ENCODE measurements around the gene ORC1. TPM values are rescaled to one million over a fixed set of nuclear protein-coding genes. Genes with fewer than 3 reads are reported as not detected.

ORC1 gene
- polyA plus RNA-seq, 1 donor (not counting 4 experiments of a cell fraction or from before 2014, with no cell fraction given), result 5.8 TPM

DNA sequence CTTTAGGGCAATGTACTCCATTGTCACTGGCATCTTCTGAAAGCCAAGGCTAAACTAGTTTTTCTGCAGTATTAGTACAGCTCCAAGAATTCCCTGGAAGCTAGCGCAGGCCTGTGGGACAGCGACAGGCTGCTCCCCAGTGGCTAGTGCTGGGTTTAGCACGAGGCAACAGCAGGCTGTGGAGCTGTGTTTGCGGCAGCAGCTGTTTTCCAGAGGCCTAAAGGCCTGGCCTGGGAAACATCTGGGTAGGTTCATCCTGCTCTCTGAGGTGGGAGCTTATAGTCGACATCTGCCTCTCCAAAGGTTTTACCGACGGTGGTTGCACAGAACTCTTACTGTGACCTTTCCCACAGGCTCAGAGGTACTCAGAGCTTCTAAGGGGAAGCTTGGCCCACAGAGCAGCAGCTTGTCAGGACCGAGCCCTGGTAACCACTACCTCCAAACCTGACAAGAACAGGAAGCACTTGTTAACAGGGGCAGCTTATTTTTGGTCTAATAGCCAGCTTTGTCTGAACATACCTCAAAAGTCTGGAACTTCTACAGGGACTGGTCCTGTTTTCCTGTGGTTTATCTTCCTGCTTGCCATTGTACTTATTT is 55.4 kb downstream of the ORC1 start:
- dilution Hi-C loops (cut with MboI; ENCODE audit: extremely low pct_ligation_motif_present, low sequenced_read_pairs), result no loop called here
- Histone ChIP-seq H3K4me1 (ENCODE audit: control insufficient read depth, extremely low read depth, insufficient read depth, low read length) (no peaks in the 10 kb centered on the region), H3K4me3 (ENCODE audit: control insufficient read depth in 2 of 3, extremely low read depth in 1 of 3, insufficient read depth in 2 of 3, low read depth in 1 of 3, low read length in 3 of 3) (no peak overlapping the region), H3K9me1 (ENCODE audit: control insufficient read depth, extremely low read depth, insufficient read depth, low read length) (no peaks in the 10 kb centered on the region), H3K79me2 (ENCODE audit: control insufficient read depth, insufficient read depth, low read length) (no peaks in the 10 kb centered on the region), H3K9ac (ENCODE audit: control insufficient read depth, extremely low read depth, insufficient read depth, low read length) (no peak overlapping the region), H2AFZ (ENCODE audit: control insufficient read depth, low read length) (no peak overlapping the region), H3K36me3 (ENCODE audit: control insufficient read depth in 2 of 2, extremely low read depth in 1 of 2, insufficient read depth in 2 of 2, low read length in 2 of 2) (peaks cover 18 to 20% of the 10 kb centered on the region in 2 experiments), H3K27me3 (ENCODE audit: control insufficient read depth, extremely low read depth, insufficient read depth, low read length) (no peaks in the 10 kb centered on the region), H3K27ac (ENCODE audit: control insufficient read depth, insufficient read depth, low read length) (no peak overlapping the region), H3K4me2 (ENCODE audit: control insufficient read depth, extremely low read depth, insufficient read depth, low read depth, low read length) (no peak overlapping the region), H4K20me1 (ENCODE audit: control insufficient read depth, extremely low read depth, insufficient read depth, low read length) (no peaks in the 10 kb centered on the region), H3K9me3 (ENCODE audit: control insufficient read depth, low read depth, low read length) (no peaks in the 10 kb centered on the region)
- TF ChIP-seq, protein P1, sequence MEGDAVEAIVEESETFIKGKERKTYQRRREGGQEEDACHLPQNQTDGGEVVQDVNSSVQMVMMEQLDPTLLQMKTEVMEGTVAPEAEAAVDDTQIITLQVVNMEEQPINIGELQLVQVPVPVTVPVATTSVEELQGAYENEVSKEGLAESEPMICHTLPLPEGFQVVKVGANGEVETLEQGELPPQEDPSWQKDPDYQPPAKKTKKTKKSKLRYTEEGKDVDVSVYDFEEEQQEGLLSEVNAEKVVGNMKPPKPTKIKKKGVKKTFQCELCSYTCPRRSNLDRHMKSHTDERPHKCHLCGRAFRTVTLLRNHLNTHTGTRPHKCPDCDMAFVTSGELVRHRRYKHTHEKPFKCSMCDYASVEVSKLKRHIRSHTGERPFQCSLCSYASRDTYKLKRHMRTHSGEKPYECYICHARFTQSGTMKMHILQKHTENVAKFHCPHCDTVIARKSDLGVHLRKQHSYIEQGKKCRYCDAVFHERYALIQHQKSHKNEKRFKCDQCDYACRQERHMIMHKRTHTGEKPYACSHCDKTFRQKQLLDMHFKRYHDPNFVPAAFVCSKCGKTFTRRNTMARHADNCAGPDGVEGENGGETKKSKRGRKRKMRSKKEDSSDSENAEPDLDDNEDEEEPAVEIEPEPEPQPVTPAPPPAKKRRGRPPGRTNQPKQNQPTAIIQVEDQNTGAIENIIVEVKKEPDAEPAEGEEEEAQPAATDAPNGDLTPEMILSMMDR (optimal IDR thresholded peaks at IDR 0.05 in 1 of 3, IDR thresholded peaks at IDR 0.05 in 1 of 3, conservative IDR thresholded peaks at IDR 0.05 in 1 of 3; ENCODE audit: extremely low read depth in 1 of 3, insufficient read depth in 2 of 3, low read length in 3 of 3), result peak; percentile 40 to 62 (median 49)
- TF ChIP-seq EZH2 (IDR thresholded peaks at IDR 0.05; ENCODE audit: low read length), result no peak
- no peak for DNase-seq (ENCODE audit: low read depth, low spot score)
- no peak for FAIRE-seq

DNA sequence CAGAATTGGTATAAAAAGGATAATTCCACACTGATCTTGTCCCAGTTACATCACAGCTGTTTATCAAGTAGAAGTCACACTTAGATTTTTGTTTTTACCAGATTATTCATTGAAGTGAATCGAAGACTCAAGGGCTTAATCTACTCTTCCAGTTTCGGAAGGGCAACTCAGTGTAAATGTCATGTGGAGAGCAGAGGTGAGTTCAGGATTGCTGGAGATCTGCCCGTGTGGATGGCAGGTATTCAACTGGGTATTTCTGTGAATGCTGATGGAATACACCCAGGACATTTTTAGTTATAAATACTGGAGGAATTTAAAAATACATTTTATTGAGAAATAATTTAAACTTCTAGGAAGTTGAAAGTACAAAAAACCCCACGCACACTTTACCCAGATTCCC is 57.6 kb downstream of the ORC1 start:
- Histone ChIP-seq H3K4me2 (ENCODE audit: control insufficient read depth, extremely low read depth, insufficient read depth, low read depth, low read length) (no peak overlapping the region), H2AFZ (ENCODE audit: control insufficient read depth, low read length) (no peak overlapping the region), H3K9me3 (ENCODE audit: control insufficient read depth, low read depth, low read length) (no peaks in the 10 kb centered on the region), H3K9me1 (ENCODE audit: control insufficient read depth, extremely low read depth, insufficient read depth, low read length) (no peaks in the 10 kb centered on the region), H3K36me3 (ENCODE audit: control insufficient read depth in 2 of 2, extremely low read depth in 1 of 2, insufficient read depth in 2 of 2, low read length in 2 of 2) (peaks cover 5 to 10% of the 10 kb centered on the region in 2 experiments), H3K4me1 (ENCODE audit: control insufficient read depth, extremely low read depth, insufficient read depth, low read length) (no peaks in the 10 kb centered on the region), H3K79me2 (ENCODE audit: control insufficient read depth, insufficient read depth, low read length) (no peaks in the 10 kb centered on the region), H3K4me3 (ENCODE audit: control insufficient read depth in 2 of 3, extremely low read depth in 1 of 3, insufficient read depth in 2 of 3, low read depth in 1 of 3, low read length in 3 of 3) (no peak overlapping the region), H4K20me1 (ENCODE audit: control insufficient read depth, extremely low read depth, insufficient read depth, low read length) (no peaks in the 10 kb centered on the region), H3K9ac (ENCODE audit: control insufficient read depth, extremely low read depth, insufficient read depth, low read length) (no peak overlapping the region), H3K27ac (ENCODE audit: control insufficient read depth, insufficient read depth, low read length) (no peak overlapping the region), H3K27me3 (ENCODE audit: control insufficient read depth, extremely low read depth, insufficient read depth, low read length) (no peaks in the 10 kb centered on the region)
- no peak for TF ChIP-seq EZH2 (IDR thresholded peaks at IDR 0.05; ENCODE audit: low read length)
- TF ChIP-seq, protein P1 (optimal IDR thresholded peaks at IDR 0.05 in 1 of 3, IDR thresholded peaks at IDR 0.05 in 1 of 3, conservative IDR thresholded peaks at IDR 0.05 in 1 of 3; ENCODE audit: extremely low read depth in 1 of 3, insufficient read depth in 2 of 3, low read length in 3 of 3), result no peak
- FAIRE-seq, result no peak
- dilution Hi-C loops (cut with MboI; ENCODE audit: extremely low pct_ligation_motif_present, low sequenced_read_pairs), result no loop called here
- no peak for DNase-seq (ENCODE audit: low read depth, low spot score)

All from keratinocyte (primary cell).